ELF-1 (cell line): ENCODE results near the gene PAX8.
"Not testable (repeated sequence)": the region's sequence is repeated elsewhere in the genome, so short reads cannot be mapped to it uniquely, and the experiment has no call there.

Experiments used
- DNase-seq: peaks from one replicate; pipeline ENCODE4 v3.0.0-alpha.2; 2016; ENCODE audit warnings: low read depth, low spot score

The PAX8 gene

GRCh38 chr2:113288674-113289149 is 10.0 kb upstream of the PAX8 start:
- not testable (repeated sequence) for DNase-seq

GRCh38 chr2:113288117-113288673 is 9.5 kb upstream of the PAX8 start:
- DNase-seq = not testable (repeated sequence)

GRCh38 chr2:113285816-113286215 is 7.1 kb upstream of the PAX8 start:
- DNase-seq = no peak

- not testable (repeated sequence) for DNase-seq
These were observed 6.3 kb upstream of the PAX8 start for GRCh38 chr2:113284999-113285398.

DNA sequence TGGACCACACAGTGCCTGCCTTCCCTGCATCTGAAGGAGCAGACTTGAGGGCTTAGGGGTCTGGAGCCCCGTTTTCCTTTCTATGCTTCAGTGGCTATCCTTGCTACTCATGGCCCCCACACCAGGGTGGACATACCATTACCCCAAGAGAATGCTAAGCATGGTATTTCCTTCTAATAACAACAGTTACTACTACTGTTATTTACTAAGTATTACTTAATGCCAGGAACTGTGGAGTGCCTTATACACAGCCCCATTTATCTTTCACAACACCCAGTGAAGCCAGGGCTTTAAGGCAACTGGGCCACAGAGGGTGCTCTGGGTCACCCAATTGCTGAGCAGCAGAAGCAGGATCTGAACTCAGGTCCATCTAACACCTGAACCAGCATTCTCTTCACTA is 5.8 kb upstream of the PAX8 start:
- no peak for DNase-seq

- no peak for DNase-seq
These were observed 5.1 kb upstream of the PAX8 start for GRCh38 chr2:113283704-113284284.

GRCh38 chr2:113282747-113283533 is 4.2 kb upstream of the PAX8 start:
- DNase-seq = no peak

GRCh38 chr2:113281910-113282746 is 3.4 kb upstream of the PAX8 start:
- DNase-seq = no peak

- peak; percentile 39 for DNase-seq
These were observed 514 bp downstream of the PAX8 start for GRCh38 chr2:113278073-113278741.

GRCh38 chr2:113277474-113278072 is 1.1 kb downstream of the PAX8 start:
- peak; percentile 59 for DNase-seq

DNA sequence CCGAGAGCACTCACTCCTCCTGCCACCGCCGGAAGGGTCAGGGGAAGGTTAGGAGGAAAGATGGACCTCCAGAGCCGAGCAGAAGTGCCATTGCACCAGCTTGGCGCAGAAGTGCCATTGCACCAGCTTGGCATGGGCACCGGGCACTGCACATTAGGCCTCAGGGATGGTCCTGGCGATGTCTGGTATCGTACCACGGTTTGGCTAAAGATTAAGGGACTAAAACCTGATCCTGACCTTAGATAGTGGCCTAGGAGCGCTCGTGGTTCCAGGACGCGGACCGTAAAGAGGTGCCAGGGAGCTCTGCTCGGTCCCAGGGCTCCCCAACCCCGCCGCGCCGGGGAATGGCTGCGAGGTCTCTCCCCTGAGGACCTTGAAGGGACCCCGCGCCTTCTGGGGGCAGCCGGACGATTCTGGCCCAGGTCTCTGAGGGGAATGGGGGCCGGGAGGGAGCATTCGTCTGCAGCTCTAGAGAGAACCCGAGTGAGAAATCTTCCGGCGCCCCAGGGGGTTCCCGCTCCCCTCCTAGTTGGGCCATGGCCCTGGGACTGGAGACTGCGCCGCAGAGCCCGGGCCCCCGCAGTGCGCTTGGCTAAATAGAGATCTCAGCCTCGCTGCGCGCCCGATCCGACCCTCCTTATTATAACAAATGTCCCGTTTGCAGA is 1.8 kb downstream of the PAX8 start:
- peak; percentile 37 for DNase-seq

- DNase-seq = no peak
These were observed 2.4 kb downstream of the PAX8 start for GRCh38 chr2:113276216-113276760.

DNA sequence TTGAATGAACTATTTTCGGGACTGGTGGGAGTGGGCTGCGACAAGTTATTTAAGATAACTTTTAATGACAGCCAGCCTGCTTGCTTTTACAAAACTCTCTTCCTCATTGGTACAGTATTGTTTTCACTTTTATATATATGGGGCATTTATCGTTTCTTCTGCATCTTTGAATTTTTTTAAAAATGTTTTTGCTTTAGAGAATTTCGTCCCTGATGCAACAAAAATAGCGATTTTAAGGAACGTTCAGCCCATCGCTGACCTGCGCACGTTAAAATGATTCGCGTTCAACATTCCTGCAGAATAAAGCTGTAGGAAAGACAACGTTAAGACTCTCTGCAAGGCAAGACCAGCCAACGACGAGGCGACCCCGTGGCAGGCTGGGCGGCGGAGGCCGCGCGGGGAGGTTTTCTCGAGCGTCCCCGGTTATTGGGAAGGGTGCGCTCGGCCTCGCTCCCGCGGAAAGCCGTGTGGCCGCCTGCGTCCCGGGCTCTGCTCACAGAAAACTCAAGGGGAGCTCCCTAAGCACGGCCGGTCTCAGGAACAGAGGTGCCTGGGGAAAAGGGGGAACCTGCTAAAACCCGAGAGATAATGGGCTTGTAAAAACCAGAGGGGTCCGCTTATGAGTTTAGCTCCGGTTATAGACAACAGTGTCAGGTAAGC is 3.0 kb downstream of the PAX8 start:
- peak; percentile 32 for DNase-seq

- DNase-seq = no peak
These were observed 4.3 kb downstream of the PAX8 start for GRCh38 chr2:113274432-113274831.

GRCh38 chr2:113273981-113274380 is 4.7 kb downstream of the PAX8 start:
- no peak for DNase-seq

DNA sequence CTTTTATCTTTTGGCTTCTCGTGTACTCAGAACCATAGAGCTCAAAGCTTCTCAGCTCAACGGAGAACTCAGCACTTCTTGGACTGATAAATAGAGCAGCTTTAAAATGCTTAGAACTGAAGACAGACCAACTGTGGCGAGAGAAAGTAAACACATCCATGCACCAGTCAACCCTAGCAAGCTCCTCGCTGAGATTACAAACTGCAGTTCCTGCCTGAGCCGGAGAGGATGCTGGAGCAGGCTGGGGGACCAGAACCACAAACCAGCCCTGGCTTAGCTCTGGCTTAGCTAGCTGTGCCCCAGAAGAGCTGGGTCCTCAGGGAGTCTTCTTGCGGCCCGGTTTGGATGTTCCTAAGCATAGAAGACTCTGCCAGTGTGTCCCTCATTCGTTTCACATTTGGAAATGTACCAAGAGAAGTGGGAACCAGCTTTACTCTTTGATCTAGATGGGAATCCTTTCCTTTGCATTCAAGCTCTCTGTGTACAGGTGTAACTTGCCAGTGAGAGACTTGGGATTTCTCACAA is 5.6 kb downstream of the PAX8 start:
- DNase-seq = peak; percentile 60

- DNase-seq = no peak
These were observed 6.2 kb downstream of the PAX8 start for GRCh38 chr2:113272477-113272876.

GRCh38 chr2:113268621-113269360 is 9.9 kb downstream of the PAX8 start:
- no peak for DNase-seq

DNA sequence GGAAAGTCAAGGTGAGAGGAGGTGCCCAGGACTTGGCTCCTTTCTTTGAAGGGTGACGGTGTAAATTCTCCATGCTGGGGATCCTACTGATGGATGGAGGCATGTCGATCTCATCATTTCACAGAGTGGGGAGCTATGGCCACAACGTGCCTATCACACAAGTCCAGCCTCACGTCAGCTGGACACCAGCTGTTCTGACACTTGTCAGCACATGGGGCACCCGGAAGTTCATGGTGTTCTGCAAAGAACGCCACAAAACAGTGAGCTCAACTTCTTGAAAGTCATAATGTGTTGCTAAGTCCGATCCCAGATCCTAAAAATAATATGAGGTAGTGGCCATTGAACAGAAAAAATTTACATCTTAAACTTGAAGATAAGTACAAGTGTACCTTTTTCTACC is 12.3 kb downstream of the PAX8 start:
- no peak for DNase-seq
